Measurements from ENCODE around the gene MMS22L.

GRCh38 chr6:97114645-97115044 lies 168.4 kb downstream of the MMS22L start:
- TF ChIP-seq POLR2A (IDR thresholded peaks at IDR 0.05) = no peak
- TF ChIP-seq, protein P1, sequence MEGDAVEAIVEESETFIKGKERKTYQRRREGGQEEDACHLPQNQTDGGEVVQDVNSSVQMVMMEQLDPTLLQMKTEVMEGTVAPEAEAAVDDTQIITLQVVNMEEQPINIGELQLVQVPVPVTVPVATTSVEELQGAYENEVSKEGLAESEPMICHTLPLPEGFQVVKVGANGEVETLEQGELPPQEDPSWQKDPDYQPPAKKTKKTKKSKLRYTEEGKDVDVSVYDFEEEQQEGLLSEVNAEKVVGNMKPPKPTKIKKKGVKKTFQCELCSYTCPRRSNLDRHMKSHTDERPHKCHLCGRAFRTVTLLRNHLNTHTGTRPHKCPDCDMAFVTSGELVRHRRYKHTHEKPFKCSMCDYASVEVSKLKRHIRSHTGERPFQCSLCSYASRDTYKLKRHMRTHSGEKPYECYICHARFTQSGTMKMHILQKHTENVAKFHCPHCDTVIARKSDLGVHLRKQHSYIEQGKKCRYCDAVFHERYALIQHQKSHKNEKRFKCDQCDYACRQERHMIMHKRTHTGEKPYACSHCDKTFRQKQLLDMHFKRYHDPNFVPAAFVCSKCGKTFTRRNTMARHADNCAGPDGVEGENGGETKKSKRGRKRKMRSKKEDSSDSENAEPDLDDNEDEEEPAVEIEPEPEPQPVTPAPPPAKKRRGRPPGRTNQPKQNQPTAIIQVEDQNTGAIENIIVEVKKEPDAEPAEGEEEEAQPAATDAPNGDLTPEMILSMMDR (IDR thresholded peaks at IDR 0.05) = no peak

Data from thyroid gland (tissue), 4 donors.